Neuronal stem cell (in vitro differentiated cells): ENCODE measurements around the gene ROM1.

Experiments used
- DNase-seq: peaks from one replicate; pipeline ENCODE4 v3.0.0-alpha.2; 2013; ENCODE audit warnings: low spot score
- H2AFZ ChIP-seq: one replicate; pipeline ENCODE4 v1.6.1; 2013; ENCODE audit warnings: mild to moderate bottlenecking, low read length, inconsistent platforms
- H2AK5ac ChIP-seq: 2 replicates; pipeline ENCODE4 v1.6.1; 2013; ENCODE audit warnings: low read depth, mild to moderate bottlenecking, inconsistent platforms, low read length, moderate library complexity, mixed read lengths
- H2BK120ac ChIP-seq: 2 replicates; pipeline ENCODE4 v1.6.1; 2013; ENCODE audit warnings: low read depth, mild to moderate bottlenecking, inconsistent platforms, low read length, moderate library complexity, mixed read lengths
- H2BK12ac ChIP-seq: one replicate; pipeline ENCODE4 v1.6.1; 2013; ENCODE audit warnings: low read length, inconsistent platforms
- H2BK15ac ChIP-seq: 2 replicates; pipeline ENCODE4 v1.6.1; 2013; ENCODE audit warnings: mild to moderate bottlenecking, low read length, inconsistent platforms, mixed read lengths
- H2BK5ac ChIP-seq: one replicate; pipeline ENCODE4 v1.6.1; 2013; ENCODE audit warnings: inconsistent platforms, mild to moderate bottlenecking, low read length, moderate library complexity
- H3K14ac ChIP-seq: one replicate; pipeline ENCODE4 v1.6.1; 2013; ENCODE audit warnings: low read length, inconsistent platforms
- H3K18ac ChIP-seq: 2 replicates; pipeline ENCODE4 v1.6.1; 2013; ENCODE audit warnings: low read length, inconsistent platforms
- H3K23ac ChIP-seq: 2 replicates; pipeline ENCODE4 v1.6.1; 2013; ENCODE audit warnings: low read depth, mild to moderate bottlenecking, mixed read lengths, low read length, inconsistent platforms; ENCODE audit not compliant: poor library complexity
- H3K27ac ChIP-seq: replicated peaks from 3 replicates; pipeline ENCODE4 v1.5.1; 2013; ENCODE audit warnings: low read length, inconsistent platforms
- H3K27me3 ChIP-seq, 3 experiments: 2 replicates each; pipeline ENCODE4 v1.6.1; 2013; ENCODE audit warnings: low read length in 3 of 3, mild to moderate bottlenecking in 2 of 3, inconsistent platforms in 1 of 3, low read depth in 1 of 3, mixed read lengths in 1 of 3, moderate library complexity in 1 of 3; ENCODE audit not compliant: control insufficient read depth in 3 of 3, insufficient read depth in 3 of 3
- H3K36me3 ChIP-seq, 2 donors: replicated peaks in 1 of 2; 2 replicates each; pipeline ENCODE4 v1.6.1; 2013; ENCODE audit warnings: low read length in 2 of 2; ENCODE audit not compliant: control insufficient read depth in 2 of 2, insufficient read depth in 2 of 2
- H3K4ac ChIP-seq: 2 replicates; pipeline ENCODE4 v1.6.1; 2013; ENCODE audit warnings: inconsistent platforms, mild to moderate bottlenecking, low read length, moderate library complexity
- H3K4me1 ChIP-seq, 2 donors: 1 replicate in 1 of 2; 2 replicates in 1 of 2; pipeline ENCODE4 v1.6.1; 2013; ENCODE audit warnings: low read length in 2 of 2, low read depth in 1 of 2; ENCODE audit not compliant: control insufficient read depth in 2 of 2, insufficient read depth in 1 of 2
- H3K4me2 ChIP-seq: one replicate; pipeline ENCODE4 v1.6.1; 2013; ENCODE audit warnings: mild to moderate bottlenecking, low read length, inconsistent platforms; ENCODE audit not compliant: insufficient read depth, poor library complexity, severe bottlenecking
- H3K4me3 ChIP-seq, 2 donors: 2 replicates each; pipeline ENCODE4 v1.5.1; 2013; ENCODE audit warnings: low read length in 2 of 2, mild to moderate bottlenecking in 2 of 2, inconsistent platforms in 1 of 2, moderate library complexity in 1 of 2
- H3K79me1 ChIP-seq: one replicate; pipeline ENCODE4 v1.6.1; 2013; ENCODE audit warnings: low read depth, mild to moderate bottlenecking, inconsistent platforms, low read length, moderate library complexity
- H3K9ac ChIP-seq: one replicate; pipeline ENCODE4 v1.6.1; 2013; ENCODE audit warnings: mild to moderate bottlenecking, low read depth, low read length, inconsistent platforms; ENCODE audit not compliant: poor library complexity
- H3K9me3 ChIP-seq, 2 donors: replicated peaks in 1 of 2; 2 replicates each; pipeline versions ENCODE3 to v1.6.1; 2013; ENCODE audit warnings: low read length in 2 of 2, mild to moderate bottlenecking in 2 of 2, inconsistent platforms in 1 of 2, low read depth in 1 of 2, mixed read lengths in 1 of 2, moderate library complexity in 1 of 2; ENCODE audit not compliant: control insufficient read depth in 2 of 2, insufficient read depth in 1 of 2
- H4K8ac ChIP-seq: one replicate; pipeline ENCODE4 v1.6.1; 2013; ENCODE audit warnings: low read depth, mild to moderate bottlenecking, inconsistent platforms, low read length, moderate library complexity
- H4K91ac ChIP-seq: one replicate; pipeline ENCODE4 v1.6.1; 2013; ENCODE audit warnings: low read length, low read depth, mild to moderate bottlenecking, inconsistent platforms; ENCODE audit not compliant: poor library complexity
- WGBS, 2 donors: extraction: QIAGEN DNeasy Blood & Tissue Kit; methylation state at CpG; one replicate each; pipeline ENCODE4 v1.1.7; 2013; ENCODE audit warnings: missing lambda C conversion rate in 2 of 2, mixed read lengths in 1 of 2; ENCODE audit not compliant: insufficient read length in 2 of 2, insufficient replicate concordance in 1 of 2; ENCODE audit errors: extremely low coverage in 2 of 2; 5-methylcytosine and 5-hydroxymethylcytosine counted together

Gene ROM1

GRCh38 chr11:62645946-62646824 is 33.1 kb downstream of the ROM1 start, which contains the start of gene GANAB:
GANAB (minus strand) TSS chr11:62646613; CDS start chr11:62646599, 14 bp downstream.
- peak within 1 kb of the TSS; percentile 78 for H3K9ac ChIP-seq
- no peak within 1 kb of the TSS for H2BK15ac ChIP-seq
- H3K4me1 ChIP-seq: peaks cover 4% of the 10 kb centered on the region in 2 donors
- H2AFZ ChIP-seq: peak within 1 kb of the TSS; percentile 92
- peak within 1 kb of the TSS; percentile 93 for H3K18ac ChIP-seq
- no peak within 1 kb of the TSS for H4K8ac ChIP-seq
- no peak within 1 kb of the TSS for H4K91ac ChIP-seq
- H3K4me2 ChIP-seq: peak within 1 kb of the TSS; percentile 90
- peaks cover 27 to 68% of the 10 kb centered on the region in 2 donors for H3K36me3 ChIP-seq
- H3K23ac ChIP-seq: peak within 1 kb of the TSS; percentile 98
- H2BK12ac ChIP-seq: no peak within 1 kb of the TSS
- peak within 1 kb of the TSS; percentile 75 for H3K27ac ChIP-seq
- H3K27me3 ChIP-seq: no peaks in the 10 kb centered on the region
- no peak within 1 kb of the TSS for H2BK120ac ChIP-seq
- H3K79me1 ChIP-seq: peaks cover 9% of the 10 kb centered on the region
- peak within 1 kb of the TSS; percentile 92 for H3K4ac ChIP-seq
- no peaks in the 10 kb centered on the region for H3K9me3 ChIP-seq
- peak; percentile 97 for DNase-seq
- no CpG with 5 or more reads among the region's 73 CpGs for WGBS, 2 donors
- peak within 1 kb of the TSS; percentile 97 for H2BK5ac ChIP-seq
- peak within 1 kb of the TSS; percentile 90 to 91 for H3K4me3 ChIP-seq
- H2AK5ac ChIP-seq: peak within 1 kb of the TSS; percentile 2
- H3K14ac ChIP-seq: no peak within 1 kb of the TSS

- peaks cover 4 to 5% of the 10 kb centered on the region in 2 donors for H3K4me1 ChIP-seq
- no peak overlapping the region for H3K14ac ChIP-seq
- WGBS, 2 donors: no CpG with 5 or more reads among the region's 32 CpGs
- no peak overlapping the region for H3K4me3 ChIP-seq
- no peak overlapping the region for H2BK15ac ChIP-seq
- H3K9ac ChIP-seq: no peak overlapping the region
- peak overlapping the region; percentile 87 for H3K23ac ChIP-seq
- no peak for DNase-seq
- no peak overlapping the region for H3K4ac ChIP-seq
- no peak overlapping the region for H3K4me2 ChIP-seq
- no peak overlapping the region for H2BK5ac ChIP-seq
- no peaks in the 10 kb centered on the region for H3K27me3 ChIP-seq
- no peaks in the 10 kb centered on the region for H3K9me3 ChIP-seq
- no peak overlapping the region for H4K91ac ChIP-seq
- no peak overlapping the region for H3K18ac ChIP-seq
- H4K8ac ChIP-seq: no peak overlapping the region
- no peak overlapping the region for H2BK12ac ChIP-seq
- no peak overlapping the region for H2BK120ac ChIP-seq
- no peak overlapping the region for H3K27ac ChIP-seq
- peaks cover 9% of the 10 kb centered on the region for H3K79me1 ChIP-seq
- no peak overlapping the region for H2AFZ ChIP-seq
- H2AK5ac ChIP-seq: no peak overlapping the region
- peaks cover 27 to 64% of the 10 kb centered on the region in 2 donors for H3K36me3 ChIP-seq
Measured at GRCh38 chr11:62646825-62647608, 34.0 kb downstream of the ROM1 start.

GRCh38 chr11:62647609-62648005 is 34.5 kb downstream of the ROM1 start:
- WGBS, 2 donors: no CpG with 5 or more reads among the region's 6 CpGs
- no peak overlapping the region for H4K91ac ChIP-seq
- H3K14ac ChIP-seq: no peak overlapping the region
- peak overlapping the region; percentile 87 for H3K23ac ChIP-seq
- H2BK5ac ChIP-seq: no peak overlapping the region
- H2BK12ac ChIP-seq: no peak overlapping the region
- no peak overlapping the region for H3K27ac ChIP-seq
- H4K8ac ChIP-seq: no peak overlapping the region
- H3K4me2 ChIP-seq: no peak overlapping the region
- no peak overlapping the region for H2AK5ac ChIP-seq
- H3K4ac ChIP-seq: no peak overlapping the region
- peaks cover 12% of the 10 kb centered on the region for H3K79me1 ChIP-seq
- peaks cover 27 to 60% of the 10 kb centered on the region in 2 donors for H3K36me3 ChIP-seq
- no peak overlapping the region for H2BK120ac ChIP-seq
- H3K9ac ChIP-seq: no peak overlapping the region
- H3K18ac ChIP-seq: no peak overlapping the region
- H3K9me3 ChIP-seq: no peaks in the 10 kb centered on the region
- no peak overlapping the region for H2AFZ ChIP-seq
- H3K4me1 ChIP-seq: peaks cover 4 to 8% of the 10 kb centered on the region in 2 donors
- no peak overlapping the region for H2BK15ac ChIP-seq
- H3K27me3 ChIP-seq: no peaks in the 10 kb centered on the region
- no peak overlapping the region for H3K4me3 ChIP-seq
- no peak for DNase-seq
